HG03565 (cell line): ENCODE measurements around the gene PNPLA7.

Experiments used
- ATAC-seq: cut with Tn5 transposase; IDR thresholded peaks from one replicate; pipeline ENCODE4 v1.9.1; 2021; ENCODE audit warnings: mild to moderate bottlenecking, moderate library complexity; ENCODE audit not compliant: unreplicated experiment

The PNPLA7 gene

DNA sequence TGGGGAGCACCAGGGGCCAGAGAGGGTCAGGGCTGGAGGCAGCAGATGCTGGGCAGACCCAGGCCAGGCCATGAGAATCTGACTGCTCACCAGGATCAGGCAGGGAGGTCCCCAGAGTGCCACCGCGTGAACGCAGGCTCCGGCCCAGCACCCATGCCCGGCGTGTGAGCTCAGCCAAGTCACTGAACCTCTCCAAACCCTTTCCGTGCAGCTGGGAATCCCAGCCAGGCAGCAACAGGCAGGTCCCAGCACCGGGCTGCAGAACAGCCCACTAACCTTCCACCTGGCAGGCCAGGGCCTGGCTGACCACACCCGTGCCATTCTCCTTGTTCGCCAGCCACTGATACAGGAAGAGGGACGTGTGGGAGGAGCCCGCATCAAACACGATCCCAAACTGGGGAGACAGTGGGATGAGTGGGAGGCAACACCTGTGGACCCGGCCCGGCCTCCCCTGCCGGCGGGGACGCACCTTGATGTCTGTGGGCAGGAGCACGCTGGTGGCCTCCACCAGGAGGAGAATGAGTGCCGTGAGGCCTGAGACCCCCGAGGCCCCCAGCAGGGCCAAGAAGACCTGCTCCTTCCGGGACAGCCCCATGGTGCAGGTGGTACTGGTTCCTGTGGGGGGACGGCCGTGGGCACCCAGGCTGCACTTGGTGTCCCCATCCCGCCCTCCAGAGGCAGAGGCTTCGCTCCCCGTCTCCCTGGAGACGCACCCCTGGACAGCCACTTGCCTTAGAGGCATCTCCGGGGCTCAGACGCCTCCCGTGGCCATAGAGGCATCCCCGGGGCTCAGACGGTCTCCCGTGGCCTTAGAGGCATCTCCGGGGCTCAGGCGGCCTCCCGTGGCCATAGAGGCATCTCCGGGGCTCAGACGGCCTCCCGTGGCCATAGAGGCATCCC lies 112.3 kb downstream of the PNPLA7 start:
- no peak for ATAC-seq

GRCh38 chr9:137436761-137437600 lies 113.2 kb downstream of the PNPLA7 start:
- no peak for ATAC-seq

- no peak for ATAC-seq
Measured at GRCh38 chr9:137435980-137436760, 114.0 kb downstream of the PNPLA7 start.

DNA sequence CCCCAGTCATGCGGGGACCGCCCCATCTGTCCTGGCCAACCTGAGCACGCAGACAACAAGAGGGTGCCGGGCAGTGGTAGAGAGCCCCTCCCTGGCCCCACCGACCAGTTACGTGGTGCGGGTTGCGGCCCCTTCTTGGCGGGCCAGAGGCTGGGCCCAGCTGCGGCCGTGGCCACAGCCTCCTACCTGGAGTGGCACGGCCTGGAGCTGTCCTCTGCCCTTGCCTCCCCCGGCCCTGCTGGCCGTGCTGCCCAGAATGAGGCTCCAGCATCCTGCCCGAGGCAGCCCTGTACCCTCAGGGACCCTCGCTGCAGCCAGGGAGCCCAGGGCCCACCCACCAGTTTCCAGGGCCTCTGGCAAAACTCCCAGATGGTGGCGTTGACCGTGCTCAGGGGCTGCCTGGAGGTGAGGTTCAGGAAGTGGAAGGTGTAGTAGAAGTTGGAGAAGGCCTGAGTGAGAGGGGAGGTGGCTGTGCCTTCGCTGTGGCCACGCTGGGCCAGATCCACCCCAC lies 114.8 kb downstream of the PNPLA7 start:
- no peak for ATAC-seq

- no peak for ATAC-seq
Measured at GRCh38 chr9:137434498-137435380, 115.5 kb downstream of the PNPLA7 start.

DNA sequence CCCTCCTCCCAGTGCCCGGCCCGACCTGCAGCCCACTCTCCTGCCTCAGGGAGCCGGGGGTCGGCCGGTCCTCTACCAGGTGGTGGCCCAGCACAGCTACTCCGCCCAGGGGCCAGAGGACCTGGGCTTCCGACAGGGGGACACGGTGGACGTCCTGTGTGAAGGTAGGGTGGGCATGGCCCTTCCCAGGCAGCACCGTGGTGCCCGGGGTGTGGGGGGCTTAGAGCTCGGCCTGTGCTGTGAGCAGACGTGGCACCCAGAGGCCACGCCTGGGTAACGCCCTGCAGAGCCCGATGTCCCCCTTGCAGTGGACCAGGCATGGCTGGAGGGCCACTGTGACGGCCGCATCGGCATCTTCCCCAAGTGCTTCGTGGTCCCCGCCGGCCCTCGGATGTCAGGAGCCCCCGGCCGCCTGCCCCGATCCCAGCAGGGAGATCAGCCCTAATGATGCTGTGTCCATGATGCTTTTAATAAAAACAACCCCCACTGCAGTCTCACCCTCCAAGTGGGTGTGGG lies 116.2 kb downstream of the PNPLA7 start:
- no peak for ATAC-seq

GRCh38 chr9:137433349-137433915 lies 116.8 kb downstream of the PNPLA7 start:
- ATAC-seq = no peak

DNA sequence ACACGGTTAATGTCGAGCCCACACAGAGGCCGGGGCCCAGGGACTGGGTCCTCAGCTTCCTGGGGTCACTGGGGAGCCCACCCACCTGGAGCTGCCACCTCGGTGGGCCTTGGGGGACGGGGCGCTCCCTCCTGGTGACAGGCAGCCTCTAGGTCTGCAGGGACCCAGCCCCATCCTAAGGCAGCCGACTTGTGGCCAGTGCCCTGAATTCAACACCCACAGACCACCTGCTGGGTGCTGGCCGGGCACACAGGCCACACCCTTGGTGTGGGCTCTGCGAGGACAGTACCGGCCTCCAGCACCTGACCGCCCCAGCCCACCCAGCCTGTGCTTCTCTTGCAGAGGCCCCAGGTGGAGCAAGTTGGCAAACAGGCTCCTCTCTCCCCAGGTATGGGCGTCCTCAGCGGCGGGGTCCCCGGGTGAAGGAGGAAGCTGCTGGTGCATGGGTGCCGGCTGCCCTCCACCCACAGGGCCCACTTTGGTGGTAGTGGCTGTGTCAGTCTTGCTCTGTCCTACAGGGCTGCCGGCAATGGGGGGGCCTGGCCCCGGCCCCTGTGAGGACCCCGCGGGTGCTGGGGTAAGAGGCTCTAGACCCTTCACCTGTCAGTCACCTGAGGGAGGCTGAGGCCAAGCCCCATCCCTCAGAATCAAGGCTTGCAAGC lies 117.4 kb downstream of the PNPLA7 start:
- no peak for ATAC-seq

DNA sequence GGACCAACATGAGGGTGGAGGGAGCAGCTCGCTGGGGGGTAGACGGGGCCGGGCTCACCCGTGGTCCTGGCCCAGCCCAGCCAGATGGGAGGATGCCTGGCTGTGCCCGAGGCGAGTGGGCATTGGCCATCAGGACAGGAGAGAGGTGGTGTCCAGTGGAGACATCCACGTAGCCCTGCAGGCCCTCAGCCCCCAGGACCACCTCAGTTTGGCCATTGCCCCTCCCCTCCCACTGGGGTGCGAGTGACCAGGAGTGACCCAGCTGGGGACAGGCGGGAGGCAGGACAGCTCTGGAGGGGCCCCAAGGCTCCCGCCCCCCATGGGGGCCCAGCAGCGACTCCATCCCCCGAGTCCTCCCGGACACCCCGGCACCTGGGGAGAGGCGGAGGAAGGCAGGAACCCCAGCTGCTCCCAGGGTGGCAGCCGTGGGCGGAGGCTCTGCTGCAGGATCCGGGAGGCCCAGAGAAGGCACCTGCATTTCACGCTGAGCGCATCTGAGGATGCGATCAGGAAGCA lies 118.7 kb downstream of the PNPLA7 start:
- no peak for ATAC-seq

- ATAC-seq = no peak
Measured at GRCh38 chr9:137430723-137431415, 119.3 kb downstream of the PNPLA7 start.

DNA sequence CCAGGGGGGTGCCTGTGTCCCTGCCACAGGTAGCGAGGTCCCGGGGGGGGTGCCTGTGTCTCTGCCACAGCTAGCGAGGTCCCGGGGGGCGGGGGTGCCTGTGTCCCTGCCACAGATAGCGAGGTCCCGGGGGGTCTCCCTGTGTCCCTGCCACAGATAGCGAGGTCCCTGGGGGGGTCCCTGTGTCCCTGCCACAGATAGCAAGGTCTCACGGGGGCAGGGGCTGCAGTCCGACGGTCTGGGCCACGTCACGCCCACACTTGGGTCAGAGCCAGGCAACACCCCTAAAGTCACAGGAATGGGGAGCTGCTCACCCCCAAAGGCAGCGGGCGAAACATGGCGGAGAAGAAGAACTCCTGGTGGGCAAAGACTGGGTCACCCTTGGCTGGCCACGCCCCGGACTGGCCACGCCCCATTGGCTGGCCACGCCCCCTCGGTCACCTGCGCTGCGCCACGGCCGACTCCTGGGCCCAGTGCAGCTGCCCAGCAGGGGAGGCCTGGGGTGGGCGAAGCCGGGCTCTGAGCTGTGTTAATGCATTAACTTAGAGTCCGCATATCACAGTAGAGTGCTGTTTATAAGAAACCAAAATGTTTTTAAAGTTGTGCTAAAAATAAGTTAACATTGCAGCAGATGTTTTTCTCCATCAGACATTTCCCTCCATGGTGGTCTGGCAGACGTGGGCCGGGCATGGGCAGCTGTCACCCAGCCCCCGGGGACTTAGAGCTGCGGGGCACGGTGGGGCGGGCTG lies 120.1 kb downstream of the PNPLA7 start:
- no peak for ATAC-seq

DNA sequence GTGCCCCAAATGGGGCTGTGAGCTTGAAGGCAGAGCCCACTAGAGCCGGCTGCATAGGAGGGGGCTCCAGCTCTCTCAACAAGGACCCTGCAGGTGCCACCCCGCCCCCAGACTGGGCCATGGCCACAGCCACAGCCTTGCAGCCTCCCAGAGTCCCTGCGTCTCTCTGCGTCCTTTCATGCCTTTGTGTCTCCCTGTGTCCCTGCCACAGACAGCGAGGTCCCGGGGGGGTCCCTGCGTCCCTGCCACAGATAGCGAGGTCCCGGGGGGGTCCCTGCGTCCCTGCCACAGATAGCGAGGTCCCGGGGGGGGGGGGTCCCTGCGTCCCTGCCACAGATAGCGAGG lies 120.7 kb downstream of the PNPLA7 start:
- ATAC-seq = no peak

DNA sequence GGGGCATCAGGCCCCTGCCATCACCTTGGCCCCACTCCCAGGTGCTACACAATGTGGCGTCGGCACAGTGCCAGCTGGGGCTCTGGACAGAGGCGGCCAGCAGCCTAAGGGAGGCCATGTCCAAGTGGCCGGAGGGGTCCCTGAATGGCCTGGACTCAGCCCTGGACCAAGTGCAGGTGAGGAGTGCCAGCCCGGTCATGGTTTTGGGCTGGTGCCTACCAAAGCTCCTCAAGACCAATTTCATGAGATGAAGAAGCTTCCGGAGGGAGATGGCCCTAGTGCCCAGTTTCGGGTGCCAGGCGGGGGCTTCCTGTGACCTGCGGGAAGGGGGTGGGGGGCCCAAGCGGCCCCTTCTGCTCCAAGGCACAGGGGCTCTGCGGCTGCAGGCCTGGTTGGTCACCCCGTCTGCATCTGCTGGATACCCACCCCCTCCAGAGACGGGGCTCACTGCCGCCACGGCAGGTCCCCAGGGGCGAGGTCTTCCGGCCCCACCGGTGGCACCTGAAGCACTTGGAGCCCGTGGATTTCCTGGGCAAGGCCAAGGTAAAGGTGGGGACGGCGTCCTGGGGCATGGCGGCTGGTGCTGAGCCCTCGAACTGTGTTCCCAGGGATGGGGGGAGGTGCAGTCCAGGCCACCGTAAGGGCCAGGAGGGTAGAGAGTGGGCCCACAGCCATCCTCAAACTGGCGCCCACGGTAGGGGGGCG lies 121.2 kb downstream of the PNPLA7 start:
- ATAC-seq = no peak

DNA sequence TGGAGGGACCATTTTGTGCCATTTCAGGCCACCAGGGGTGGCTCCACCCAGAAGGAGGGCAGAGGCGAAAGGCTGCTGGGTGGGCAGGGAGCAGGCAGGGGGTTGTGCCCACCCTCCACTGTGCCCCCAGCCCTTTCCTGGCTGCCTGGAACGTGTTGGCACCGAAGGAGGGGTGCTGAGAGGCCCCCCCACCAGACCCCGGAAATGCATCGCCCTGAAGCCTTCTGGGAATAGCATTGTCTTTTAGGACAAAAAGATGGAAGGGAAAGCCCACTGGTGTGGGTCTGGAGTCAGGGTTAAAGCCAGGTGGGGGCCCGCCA lies 121.9 kb downstream of the PNPLA7 start:
- ATAC-seq = no peak

- ATAC-seq = no peak
Measured at GRCh38 chr9:137427454-137428310, 122.5 kb downstream of the PNPLA7 start.
